ENCODE data around the gene BMP7. TPM values are rescaled to one million over a fixed set of nuclear protein-coding genes. Genes with fewer than 3 reads are reported as not detected.

BMP7 gene
- total and polyA plus RNA-seq, 7 donors: 0.03 TPM; not detected in 5

DNA sequence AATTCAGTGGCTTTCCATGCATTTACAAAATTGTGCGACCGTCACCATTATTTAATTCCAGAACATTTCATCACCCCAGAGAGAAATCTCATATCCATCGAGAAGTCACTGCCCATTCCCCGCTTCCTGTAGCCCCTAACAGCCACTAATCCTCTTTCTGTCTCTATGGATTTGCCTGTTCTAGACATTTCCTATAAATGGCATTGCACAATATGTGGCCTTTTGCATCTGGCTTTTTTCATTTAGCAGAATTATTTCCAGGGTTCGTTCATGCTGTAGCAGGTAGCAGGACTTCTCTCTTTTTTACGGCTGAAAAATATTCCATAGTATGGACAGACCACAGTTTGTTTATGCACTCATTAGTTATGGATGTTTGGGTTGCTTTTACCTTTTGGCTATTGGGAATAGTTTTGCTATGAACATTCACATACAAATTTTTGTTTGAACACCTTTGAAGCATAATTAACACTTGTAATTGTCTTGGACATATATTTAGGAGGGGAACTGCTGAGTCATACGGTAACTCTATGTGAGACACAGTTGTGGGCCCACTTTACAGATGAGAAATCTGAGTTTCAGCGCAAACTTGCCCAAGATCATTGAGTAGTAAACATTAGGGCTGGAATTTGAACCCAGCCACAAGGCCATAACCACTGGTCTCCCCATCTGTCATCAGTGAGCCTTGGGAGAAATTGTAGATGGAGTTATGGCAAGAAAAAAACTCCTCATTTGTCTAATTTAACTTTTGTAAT lies 126.9 kb downstream of the BMP7 start:
- 87 to 89% (median 88%) methylated on average over 8 of the region's 8 CpGs for WGBS, 3 donors

DNA sequence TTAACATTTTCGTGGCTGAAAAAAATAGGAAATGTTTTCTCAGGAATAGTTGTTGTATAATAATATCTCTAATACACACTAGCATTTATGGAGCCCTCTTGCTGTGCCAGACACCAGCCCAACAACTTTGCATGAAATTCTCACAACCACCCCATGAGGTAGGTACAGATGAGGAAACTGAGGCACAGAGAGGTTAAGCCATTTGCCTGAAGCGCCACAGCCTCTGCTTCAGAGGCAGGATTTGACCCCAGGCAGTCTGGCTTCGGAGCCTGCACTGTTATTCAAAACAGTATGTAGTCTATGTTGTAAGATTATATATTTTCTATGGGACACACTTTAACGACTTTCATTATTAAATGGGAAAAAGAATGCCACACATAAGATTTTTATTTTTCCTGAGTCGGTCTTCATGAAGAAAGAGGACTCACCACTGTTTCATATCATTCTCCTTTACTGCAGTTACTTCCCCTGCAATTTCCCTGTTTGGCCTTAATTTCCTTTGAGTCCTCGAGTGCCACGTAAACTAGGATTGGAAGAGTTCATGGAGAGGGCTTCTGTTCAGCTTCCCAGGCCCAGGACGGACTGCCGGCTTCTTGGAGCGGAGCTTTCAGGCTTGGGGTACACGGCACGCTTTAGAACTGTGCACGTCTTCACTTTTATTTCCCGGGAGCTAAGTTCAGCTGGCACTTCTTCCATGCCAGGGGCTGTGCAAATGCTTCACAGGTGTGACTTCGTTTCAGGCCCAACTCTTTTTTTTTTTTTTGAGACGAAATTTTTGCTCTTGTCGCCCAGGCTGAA lies 128.0 kb downstream of the BMP7 start:
- no peak for DNase-seq
- no peaks in the 10 kb centered on the region for H3K36me3 ChIP-seq (ENCODE audit: insufficient read depth in 1 of 2, low read depth in 1 of 2)
- H3K4me1 ChIP-seq: no peaks in the 10 kb centered on the region
- H3K27me3 ChIP-seq (ENCODE audit: insufficient read depth in 3 of 3, low read length in 2 of 3): peaks cover 0 to 6% (median 4%) of the 10 kb centered on the region in 3 donors
- no peak overlapping the region for H3K27ac ChIP-seq
- TF ChIP-seq, protein P1, sequence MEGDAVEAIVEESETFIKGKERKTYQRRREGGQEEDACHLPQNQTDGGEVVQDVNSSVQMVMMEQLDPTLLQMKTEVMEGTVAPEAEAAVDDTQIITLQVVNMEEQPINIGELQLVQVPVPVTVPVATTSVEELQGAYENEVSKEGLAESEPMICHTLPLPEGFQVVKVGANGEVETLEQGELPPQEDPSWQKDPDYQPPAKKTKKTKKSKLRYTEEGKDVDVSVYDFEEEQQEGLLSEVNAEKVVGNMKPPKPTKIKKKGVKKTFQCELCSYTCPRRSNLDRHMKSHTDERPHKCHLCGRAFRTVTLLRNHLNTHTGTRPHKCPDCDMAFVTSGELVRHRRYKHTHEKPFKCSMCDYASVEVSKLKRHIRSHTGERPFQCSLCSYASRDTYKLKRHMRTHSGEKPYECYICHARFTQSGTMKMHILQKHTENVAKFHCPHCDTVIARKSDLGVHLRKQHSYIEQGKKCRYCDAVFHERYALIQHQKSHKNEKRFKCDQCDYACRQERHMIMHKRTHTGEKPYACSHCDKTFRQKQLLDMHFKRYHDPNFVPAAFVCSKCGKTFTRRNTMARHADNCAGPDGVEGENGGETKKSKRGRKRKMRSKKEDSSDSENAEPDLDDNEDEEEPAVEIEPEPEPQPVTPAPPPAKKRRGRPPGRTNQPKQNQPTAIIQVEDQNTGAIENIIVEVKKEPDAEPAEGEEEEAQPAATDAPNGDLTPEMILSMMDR (IDR thresholded peaks at IDR 0.05): no peak
- intact Hi-C loops (cut with DNase I): no loop called here
- 75 to 81% (median 78%) methylated on average over 17 of the region's 17 CpGs for WGBS, 3 donors
- no peak for ATAC-seq
- H3K9me3 ChIP-seq: no peaks in the 10 kb centered on the region
- H3K4me3 ChIP-seq: no peak overlapping the region

More for the DNA sequence above, 126.9 kb downstream of the BMP7 start:
- intact Hi-C loops (cut with DNase I): no loop called here
- Histone ChIP-seq H3K36me3 (ENCODE audit: insufficient read depth in 1 of 2, low read depth in 1 of 2) (no peaks in the 10 kb centered on the region), H3K9me3 (no peaks in the 10 kb centered on the region), H3K27ac (no peak overlapping the region), H3K4me1 (no peaks in the 10 kb centered on the region), H3K4me3 (no peak overlapping the region), H3K27me3 (ENCODE audit: insufficient read depth in 3 of 3, low read length in 2 of 3) (peaks cover 0 to 6% (median under 1%) of the 10 kb centered on the region in 3 donors)
- TF ChIP-seq, protein P1 (IDR thresholded peaks at IDR 0.05): no peak
- ATAC-seq (no peak), DNase-seq (no peak)

DNA sequence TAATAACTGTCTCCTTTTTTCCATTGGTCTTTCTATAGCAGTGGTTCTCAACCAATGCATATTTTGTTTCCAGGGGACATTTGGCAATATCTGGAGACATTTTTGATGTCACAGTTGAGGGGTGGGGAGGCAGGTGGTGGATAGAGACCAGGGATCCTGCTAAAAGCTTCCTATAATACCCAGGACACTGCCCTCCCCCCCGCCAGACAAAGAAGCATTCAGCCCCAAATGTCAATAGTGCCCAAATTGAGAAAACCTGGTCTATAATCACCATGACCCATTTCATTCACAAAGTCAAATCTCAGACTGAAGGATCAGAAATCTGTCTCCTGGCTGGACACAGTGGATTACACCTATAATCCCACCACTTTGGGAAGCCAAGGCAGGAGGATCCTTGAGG lies 128.8 kb downstream of the BMP7 start:
- DNase-seq: no peak
- H3K4me1 ChIP-seq: no peaks in the 10 kb centered on the region
- no peak overlapping the region for H3K27ac ChIP-seq
- ATAC-seq: no peak
- TF ChIP-seq, protein P1 (IDR thresholded peaks at IDR 0.05): no peak
- WGBS, 3 donors: 83 to 94% (median 93%) methylated on average over 1 of the region's 1 CpG
- intact Hi-C loops (cut with DNase I): no loop called here
- no peak overlapping the region for H3K4me3 ChIP-seq
- H3K27me3 ChIP-seq (ENCODE audit: insufficient read depth in 3 of 3, low read length in 2 of 3): peaks cover 0 to 5% (median 4%) of the 10 kb centered on the region in 3 donors
- H3K9me3 ChIP-seq: no peaks in the 10 kb centered on the region
- H3K36me3 ChIP-seq (ENCODE audit: insufficient read depth in 1 of 2, low read depth in 1 of 2): no peaks in the 10 kb centered on the region

DNA sequence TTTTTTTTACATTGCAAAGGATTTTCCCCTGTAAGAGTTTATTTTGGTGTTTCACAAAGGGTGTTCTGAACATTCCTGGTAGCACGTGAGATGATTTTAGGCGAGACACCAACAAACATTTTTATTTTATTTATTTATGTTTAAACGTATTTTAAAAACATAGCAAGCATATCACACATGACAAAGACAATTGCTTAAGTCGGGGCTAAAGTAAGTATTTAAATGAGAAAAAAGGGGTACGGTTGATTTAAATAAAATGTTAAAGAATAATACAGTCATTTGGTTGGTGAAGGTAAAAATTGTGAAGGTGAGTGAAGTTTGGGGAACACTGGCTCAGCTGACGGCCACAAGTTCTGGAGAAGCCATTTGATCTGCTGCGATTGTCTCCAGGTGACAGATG lies 129.7 kb downstream of the BMP7 start:
- WGBS, 3 donors: 91 to 92% (median 92%) methylated on average over 7 of the region's 7 CpGs
- TF ChIP-seq, protein P1 (IDR thresholded peaks at IDR 0.05): no peak
- intact Hi-C loops (cut with DNase I): no loop called here
- ATAC-seq: no peak
- no peak for DNase-seq
- no peaks in the 10 kb centered on the region for H3K36me3 ChIP-seq (ENCODE audit: insufficient read depth in 1 of 2, low read depth in 1 of 2)
- no peaks in the 10 kb centered on the region for H3K4me1 ChIP-seq
- no peak overlapping the region for H3K4me3 ChIP-seq
- H3K27ac ChIP-seq: no peak overlapping the region
- H3K27me3 ChIP-seq (ENCODE audit: insufficient read depth in 3 of 3, low read length in 2 of 3): peaks cover 0 to 4% (median 2%) of the 10 kb centered on the region in 3 donors
- no peaks in the 10 kb centered on the region for H3K9me3 ChIP-seq
